HEK293 (cell line): ENCODE data around the gene NBPF6.
"Not testable (repeated sequence)": the region's sequence is repeated elsewhere in the genome, so short reads cannot be mapped to it uniquely, and the experiment has no call there.

Experiments used
- CTCF ChIP-seq: fragments of 450-650 bp; formaldehyde crosslinking; IDR thresholded peaks from 2 replicates; pipeline ENCODE4 v1.5.1; 2016; ENCODE audit warnings: missing biosample characterization, missing genetic modification characterization
- PRDM6 ChIP-seq: fragments of 450-650 bp; formaldehyde crosslinking; IDR thresholded peaks from 2 replicates; pipeline ENCODE4 v1.5.1; 2017; ENCODE audit warnings: missing biosample characterization, missing genetic modification characterization
- SALL2 ChIP-seq: fragments of 450-650 bp; formaldehyde crosslinking; IDR thresholded peaks from 2 replicates; pipeline ENCODE4 v1.5.0; 2017; ENCODE audit warnings: missing biosample characterization, mild to moderate bottlenecking, missing genetic modification characterization, borderline replicate concordance
- ZIC2 ChIP-seq: fragments of 450-650 bp; formaldehyde crosslinking; IDR thresholded peaks from 2 replicates; pipeline ENCODE4 v1.5.1; 2016; ENCODE audit warnings: missing biosample characterization, missing genetic modification characterization
- ZNF10 ChIP-seq: fragments of 450-650 bp; formaldehyde crosslinking; IDR thresholded peaks from 2 replicates; pipeline ENCODE4 v1.5.1; 2017; ENCODE audit warnings: missing biosample characterization, missing genetic modification characterization
- ZNF18 ChIP-seq: fragments of 450-650 bp; formaldehyde crosslinking; IDR thresholded peaks from 2 replicates; pipeline ENCODE4 v1.5.1; 2016; ENCODE audit warnings: missing biosample characterization, missing genetic modification characterization
- ZNF184 ChIP-seq: fragments of 450-650 bp; IDR thresholded peaks from 2 replicates; pipeline ENCODE4 v1.5.1; 2018; ENCODE audit warnings: missing biosample characterization, mild to moderate bottlenecking, missing genetic modification characterization
- ZNF639 ChIP-seq: fragments of 450-650 bp; formaldehyde crosslinking; IDR thresholded peaks from 2 replicates; pipeline ENCODE4 v1.5.1; 2016; ENCODE audit warnings: missing biosample characterization, missing genetic modification characterization
- ZNF660 ChIP-seq: fragments of 450-650 bp; IDR thresholded peaks from 2 replicates; pipeline ENCODE4 v1.5.1; 2018; ENCODE audit warnings: missing biosample characterization, mild to moderate bottlenecking, missing genetic modification characterization

- not testable (repeated sequence) for TF ChIP-seq CTCF, ZNF18, PRDM6, SALL2, ZNF10, ZIC2, ZNF184, ZNF660, ZNF639 (tag by site-specific recombination)
These were observed 30.0 kb upstream of the NBPF6 start for GRCh38 chr1:108420129-108420528.
